Smooth muscle cell (in vitro differentiated cells): ENCODE results near the gene SRSF7. TPM values are rescaled to one million over a fixed set of nuclear protein-coding genes. Genes with fewer than 3 reads are reported as not detected.
A peak's percentile ranks its signal among the peaks of the same experiment; 100 is the strongest.

Experiments
- DNase-seq: peaks from one replicate; lab custom pipeline; 2025; ENCODE audit not compliant: unreplicated experiment; lab: John Stamatoyannopoulos, UW
- H2AFZ ChIP-seq: fragments of 200-600 bp; sonication (generic); 2 replicates; pipeline ENCODE4 v1.6.0; 2016; ENCODE audit warnings: antibody characterized with exemption, low read depth, mild to moderate bottlenecking
- H3F3A ChIP-seq: fragments of 200-600 bp; sonication (generic); 2 replicates; pipeline ENCODE4 v1.6.0; 2017; ENCODE audit warnings: antibody characterized with exemption, low read depth
- H3K27ac ChIP-seq: fragments of 200-600 bp; sonication (generic); 2 replicates; pipeline ENCODE4 v1.5.1; 2016; ENCODE audit warnings: low read depth, mild to moderate bottlenecking
- H3K27me3 ChIP-seq: fragments of 200-600 bp; sonication (generic); 2 replicates; pipeline ENCODE4 v1.6.1; 2016; ENCODE audit warnings: low read depth, mild to moderate bottlenecking
- H3K36me3 ChIP-seq: fragments of 200-600 bp; sonication (generic); 2 replicates; pipeline ENCODE4 v1.5.1; 2016; ENCODE audit warnings: low read depth
- H3K4me1 ChIP-seq: fragments of 200-600 bp; sonication (generic); 2 replicates; pipeline ENCODE4 v1.5.1; 2016; ENCODE audit warnings: low read depth
- H3K4me2 ChIP-seq: fragments of 200-600 bp; sonication (generic); 2 replicates; pipeline ENCODE4 v1.6.0; 2016; ENCODE audit warnings: mild to moderate bottlenecking
- H3K4me3 ChIP-seq: fragments of 200-600 bp; sonication (generic); 2 replicates; pipeline ENCODE4 v1.5.1; 2016; ENCODE audit warnings: mild to moderate bottlenecking
- H3K79me2 ChIP-seq: fragments of 200-600 bp; sonication (generic); 2 replicates; pipeline ENCODE4 v1.6.0; 2016; ENCODE audit warnings: low read depth, mild to moderate bottlenecking
- H3K9ac ChIP-seq: fragments of 200-600 bp; sonication (generic); 2 replicates; pipeline ENCODE4 v1.6.0; 2016; ENCODE audit warnings: low read depth
- H3K9me3 ChIP-seq: fragments of 200-600 bp; sonication (generic); replicated peaks from 2 replicates; pipeline ENCODE4 v1.5.1; 2016; ENCODE audit warnings: low read depth
- H4K20me1 ChIP-seq: fragments of 200-600 bp; sonication (generic); 2 replicates; pipeline ENCODE4 v1.6.0; 2016; ENCODE audit warnings: low read depth
- CTCF ChIP-seq: fragments of 200-600 bp; sonication (generic); IDR thresholded peaks from 2 replicates; pipeline ENCODE4 v1.5.1; 2017; ENCODE audit warnings: borderline replicate concordance, mild to moderate bottlenecking, antibody characterized with exemption; ENCODE audit not compliant: insufficient read depth, poor library complexity, severe bottlenecking
- WGBS: methylation state at CpG from one replicate; pipeline ENCODE4 v1.1.7; 2016; ENCODE audit warnings: low lambda C conversion rate; 5-methylcytosine and 5-hydroxymethylcytosine counted together
- polyA plus RNA-seq: library from polyadenylated mRNA; unstranded; fragments of >200 nt; fragmentation: Nextera tagmentation; extraction: Ambion mirVana; gene quantifications from 2 replicates; pipeline ENCODE4 v1.2.1, GENCODE V29; 2016
- total RNA-seq: library from RNA; depleted of rRNA; stranded (reverse); fragments of >200 nt; gene quantifications from 2 replicates; pipeline ENCODE4 v1.2.3, GENCODE V29; 2014

The SRSF7 gene
- total and polyA plus RNA-seq, 2 experiments from 2014 or later = 92.5 to 102 TPM

DNA sequence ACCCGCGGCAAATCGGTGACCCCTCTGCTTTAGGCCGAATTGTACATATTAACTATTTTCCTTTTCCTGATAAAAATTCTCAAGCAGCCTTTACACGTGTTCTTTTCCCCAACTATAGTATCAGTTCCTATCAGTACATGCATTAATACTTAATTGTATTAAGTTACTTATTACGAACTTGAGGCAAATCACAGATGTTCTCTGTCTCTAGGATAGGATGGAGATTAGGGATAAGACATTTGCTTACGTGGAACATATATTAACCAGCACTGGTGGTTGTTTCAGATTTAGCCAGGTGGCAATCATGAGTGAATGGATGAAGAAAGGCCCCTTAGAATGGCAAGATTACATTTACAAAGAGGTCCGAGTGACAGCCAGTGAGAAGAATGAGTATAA, 27.5 kb upstream of the SRSF7 start:
- Histone ChIP-seq H3K4me3 (peak overlapping the region; percentile 65), H2AFZ (peak overlapping the region; percentile 96), H3K36me3 (no peaks in the 10 kb centered on the region), H3K27me3 (no peaks in the 10 kb centered on the region), H3K4me2 (peak overlapping the region; percentile 87), H3F3A (no peaks in the 10 kb centered on the region), H3K9ac (peak overlapping the region; percentile 36), H3K79me2 (no peaks in the 10 kb centered on the region), H3K9me3 (no peaks in the 10 kb centered on the region), H4K20me1 (no peaks in the 10 kb centered on the region), H3K4me1 (peaks cover 6% of the 10 kb centered on the region), H3K27ac (peak overlapping the region; percentile 32)
- TF ChIP-seq CTCF = no peak
- 31% methylated on average over 8 of the region's 8 CpGs for WGBS
- no peak for DNase-seq

GRCh38 chr2:38776531-38776930, 25.4 kb upstream of the SRSF7 start:
- Histone ChIP-seq H3K4me2 (no peak overlapping the region), H3K27ac (no peak overlapping the region), H4K20me1 (no peaks in the 10 kb centered on the region), H3K4me1 (peaks cover 6% of the 10 kb centered on the region), H3K9me3 (no peaks in the 10 kb centered on the region), H3K79me2 (no peaks in the 10 kb centered on the region), H2AFZ (peak overlapping the region; percentile 71), H3K36me3 (no peaks in the 10 kb centered on the region), H3K27me3 (no peaks in the 10 kb centered on the region), H3F3A (no peaks in the 10 kb centered on the region), H3K9ac (no peak overlapping the region), H3K4me3 (no peak overlapping the region)
- DNase-seq = no peak
- no peak for TF ChIP-seq CTCF
- 74% methylated on average over 13 of the region's 13 CpGs for WGBS

DNA sequence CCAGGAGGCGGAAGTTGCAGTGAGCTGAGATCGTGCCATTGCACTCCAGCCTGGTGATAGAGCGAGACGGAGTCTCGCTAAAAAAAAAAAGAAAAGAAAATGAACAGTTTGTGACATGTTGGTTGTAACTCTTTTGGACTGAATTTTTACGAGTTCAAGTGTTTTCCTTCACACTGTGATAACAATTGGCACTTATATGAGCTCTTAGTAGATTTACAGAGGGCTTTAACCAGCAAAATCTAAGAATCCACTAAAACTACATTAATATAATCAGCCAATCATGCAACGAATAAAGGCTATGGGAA, 24.7 kb upstream of the SRSF7 start:
- 67% methylated on average over 7 of the region's 7 CpGs for WGBS

More for the DNA sequence above, 24.7 kb upstream of the SRSF7 start:
- H3K79me2 ChIP-seq = no peaks in the 10 kb centered on the region
- no peak for TF ChIP-seq CTCF
- no peak overlapping the region for H3K27ac ChIP-seq
- H2AFZ ChIP-seq = peak overlapping the region; percentile 71
- H3K27me3 ChIP-seq = no peaks in the 10 kb centered on the region
- no peaks in the 10 kb centered on the region for H3K9me3 ChIP-seq
- DNase-seq = no peak
- no peaks in the 10 kb centered on the region for H3K36me3 ChIP-seq
- no peak overlapping the region for H3K4me3 ChIP-seq
- no peaks in the 10 kb centered on the region for H4K20me1 ChIP-seq
- no peak overlapping the region for H3K9ac ChIP-seq
- H3K4me1 ChIP-seq = peaks cover 6% of the 10 kb centered on the region
- H3K4me2 ChIP-seq = no peak overlapping the region
- no peaks in the 10 kb centered on the region for H3F3A ChIP-seq
